Glutamatergic neuron (in vitro differentiated cells): ENCODE results near the gene EID2B. TPM values are rescaled to one million over a fixed set of nuclear protein-coding genes. Genes with fewer than 3 reads are reported as not detected.
A peak's percentile ranks its signal among the peaks of the same experiment; 100 is the strongest.

Experiments
- DNase-seq: peaks from one replicate; pipeline ENCODE4 v3.0.0; 2022
- H3K27ac Mint-ChIP-seq: one replicate; pipeline ENCODE4 v1.8.0; 2020; ENCODE audit warnings: mild to moderate bottlenecking, mixed read lengths, inconsistent platforms; ENCODE audit not compliant: unreplicated experiment
- H3K27me3 Mint-ChIP-seq: one replicate; pipeline ENCODE4 v1.8.0; 2020; ENCODE audit warnings: mild to moderate bottlenecking, moderate library complexity, mixed read lengths, inconsistent platforms; ENCODE audit not compliant: unreplicated experiment
- H3K36me3 Mint-ChIP-seq: one replicate; pipeline ENCODE4 v1.8.0; 2020; ENCODE audit warnings: mild to moderate bottlenecking, mixed read lengths, inconsistent platforms; ENCODE audit not compliant: unreplicated experiment
- H3K4me1 Mint-ChIP-seq: one replicate; pipeline ENCODE4 v1.8.0; 2020; ENCODE audit warnings: mild to moderate bottlenecking, low read depth, mixed read lengths, inconsistent platforms; ENCODE audit not compliant: unreplicated experiment
- H3K4me3 Mint-ChIP-seq: one replicate; pipeline ENCODE4 v1.8.0; 2020; ENCODE audit warnings: mild to moderate bottlenecking, mixed read lengths, inconsistent platforms; ENCODE audit not compliant: unreplicated experiment
- H3K9me3 Mint-ChIP-seq: one replicate; pipeline ENCODE4 v1.8.0; 2020; ENCODE audit warnings: mild to moderate bottlenecking, moderate library complexity, mixed read lengths, inconsistent platforms; ENCODE audit not compliant: unreplicated experiment
- CTCF ChIP-seq: fragments of 200-600 bp; sonication (generic); IDR thresholded peaks from one replicate; pipeline ENCODE4 v1.5.0; 2021; ENCODE audit not compliant: partially characterized antibody, unreplicated experiment
- total RNA-seq: library from RNA; stranded (reverse); fragmentation: NEBNext Ultra II Directional; extraction: Animal tissue kit (Norgen Biotek cat#: 25700); gene quantifications from one replicate; pipeline ENCODE4 v1.2.1, GENCODE V29; 2021; ENCODE audit not compliant: unreplicated experiment

The EID2B gene
- total RNA-seq, 1 donor from 2014 or later, result 7.6 TPM

GRCh38 chr19:39499932-39500331 lies 32.7 kb downstream of the EID2B start:
- H3K36me3 Mint-ChIP-seq, result peaks cover 7% of the 10 kb centered on the region
- TF ChIP-seq CTCF, result no peak
- no peak for DNase-seq
- H3K27me3 Mint-ChIP-seq, result peaks cover 37% of the 10 kb centered on the region
- peak overlapping the region; percentile 97 for H3K4me3 Mint-ChIP-seq
- peak overlapping the region; percentile 99 for H3K27ac Mint-ChIP-seq
- peaks cover 35% of the 10 kb centered on the region for H3K9me3 Mint-ChIP-seq
- H3K4me1 Mint-ChIP-seq, result peaks cover 34% of the 10 kb centered on the region

DNA sequence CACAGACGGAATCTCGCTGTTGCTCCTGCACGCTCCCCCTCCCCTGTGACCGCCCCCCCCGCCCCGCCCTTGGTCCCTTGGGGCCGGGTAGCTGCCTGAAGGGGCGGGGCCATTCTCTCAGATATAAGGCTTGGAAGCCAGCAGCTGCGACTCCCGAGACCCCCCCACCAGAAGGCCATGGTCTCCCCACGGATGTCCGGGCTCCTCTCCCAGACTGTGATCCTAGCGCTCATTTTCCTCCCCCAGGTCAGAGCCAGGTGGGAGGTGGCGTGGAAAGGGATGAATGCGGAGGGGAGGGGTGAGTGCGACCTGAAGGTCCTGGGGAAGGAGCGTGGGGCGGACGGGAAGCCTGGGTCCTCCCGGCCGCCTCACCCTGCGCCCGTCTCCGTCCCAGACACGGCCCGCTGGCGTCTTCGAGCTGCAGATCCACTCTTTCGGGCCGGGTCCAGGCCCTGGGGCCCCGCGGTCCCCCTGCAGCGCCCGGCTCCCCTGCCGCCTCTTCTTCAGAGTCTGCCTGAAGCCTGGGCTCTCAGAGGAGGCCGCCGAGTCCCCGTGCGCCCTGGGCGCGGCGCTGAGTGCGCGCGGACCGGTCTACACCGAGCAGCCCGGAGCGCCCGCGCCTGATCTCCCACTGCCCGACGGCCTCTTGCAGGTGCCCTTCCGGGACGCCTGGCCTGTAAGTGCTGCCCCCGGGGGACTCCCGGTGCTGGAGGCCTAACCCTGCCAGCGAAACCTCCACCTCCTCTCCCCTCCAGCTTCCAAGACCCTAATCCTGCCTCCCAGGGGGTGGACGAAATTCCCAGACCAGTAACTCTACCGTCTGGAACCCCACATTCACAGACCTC lies 33.6 kb downstream of the EID2B start, which contains the start of gene DLL3:
Gene DLL3, plus strand, starts transcription at position 150 of the 845 bp plus-strand sequence. Its CDS starts 28 bp downstream, at position 178.
- peak within 1 kb of the TSS; percentile 97 for H3K4me3 Mint-ChIP-seq
- H3K27me3 Mint-ChIP-seq, result peaks cover 30% of the 10 kb centered on the region

DNA sequence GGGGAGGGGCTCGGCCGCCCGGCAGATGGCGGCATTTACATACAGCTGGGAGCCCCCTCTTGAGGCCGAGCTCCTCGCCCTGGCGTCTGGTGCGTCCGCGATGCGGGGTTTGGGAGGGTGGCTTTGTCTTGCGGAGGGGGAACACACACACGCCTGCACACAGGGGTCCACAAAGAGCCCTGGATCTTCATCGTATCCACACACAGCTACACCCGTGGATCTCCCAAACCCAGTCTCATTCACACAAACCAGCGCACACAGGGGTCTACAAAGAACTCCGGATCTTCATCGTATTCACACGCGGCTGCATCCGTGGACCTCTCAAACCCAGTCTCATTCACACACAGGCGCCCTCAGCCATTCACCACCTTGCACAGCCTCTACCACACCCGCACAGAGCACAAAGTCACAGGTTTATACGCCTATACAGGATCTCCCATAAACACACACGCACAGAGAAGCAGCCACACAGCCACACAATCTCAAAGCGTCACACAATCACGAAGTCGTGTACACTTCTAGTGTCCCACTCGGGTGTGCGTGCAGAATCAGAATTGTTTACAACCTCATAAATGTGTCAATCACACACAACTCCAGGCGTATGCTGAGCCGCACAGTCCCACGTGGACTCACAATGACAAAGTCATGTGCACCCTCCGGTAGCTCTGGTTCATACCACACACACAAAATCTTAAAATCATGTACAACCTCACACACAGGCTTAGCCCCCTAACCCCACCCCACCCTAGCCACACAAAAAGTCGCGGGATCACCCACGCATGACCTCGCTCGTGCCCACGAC lies 34.5 kb downstream of the EID2B start:
- peak; percentile 92 for DNase-seq
- no peak for TF ChIP-seq CTCF
- H3K36me3 Mint-ChIP-seq, result peaks cover 7% of the 10 kb centered on the region
- H3K4me1 Mint-ChIP-seq, result peaks cover 18% of the 10 kb centered on the region
- H3K27ac Mint-ChIP-seq, result peak overlapping the region; percentile 100
- H3K27me3 Mint-ChIP-seq, result peaks cover 25% of the 10 kb centered on the region
- peaks cover 28% of the 10 kb centered on the region for H3K9me3 Mint-ChIP-seq
- H3K4me3 Mint-ChIP-seq, result peak overlapping the region; percentile 97

More for the DNA sequence above, 33.6 kb downstream of the EID2B start, which contains the start of gene DLL3:
- Mint-ChIP-seq H3K4me1 (peaks cover 25% of the 10 kb centered on the region), H3K36me3 (peaks cover 7% of the 10 kb centered on the region), H3K9me3 (peaks cover 29% of the 10 kb centered on the region), H3K27ac (peak within 1 kb of the TSS; percentile 100)
- peak; percentile 83 for DNase-seq
- TF ChIP-seq CTCF, result no peak

DNA sequence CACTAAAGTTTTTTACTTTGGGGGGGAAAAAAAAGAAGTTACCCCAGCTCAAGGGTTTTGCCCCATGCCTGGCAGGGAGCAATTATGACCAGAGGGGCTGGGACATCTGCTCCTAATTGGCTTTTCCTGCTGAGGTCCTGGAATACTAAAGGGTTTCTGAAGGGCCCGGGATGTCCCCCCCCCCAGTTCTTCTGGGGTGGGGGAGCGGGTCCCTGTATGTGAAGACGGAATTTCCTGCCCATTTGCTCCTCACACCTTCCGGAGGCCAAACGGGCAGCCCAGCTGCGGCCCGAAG lies 35.0 kb downstream of the EID2B start:
- TF ChIP-seq CTCF, result no peak
- H3K9me3 Mint-ChIP-seq, result peaks cover 25% of the 10 kb centered on the region
- H3K27ac Mint-ChIP-seq, result peak overlapping the region; percentile 100
- H3K4me3 Mint-ChIP-seq, result no peak overlapping the region
- DNase-seq, result no peak
- peaks cover 7% of the 10 kb centered on the region for H3K36me3 Mint-ChIP-seq
- peaks cover 17% of the 10 kb centered on the region for H3K4me1 Mint-ChIP-seq
- H3K27me3 Mint-ChIP-seq, result peaks cover 24% of the 10 kb centered on the region

DNA sequence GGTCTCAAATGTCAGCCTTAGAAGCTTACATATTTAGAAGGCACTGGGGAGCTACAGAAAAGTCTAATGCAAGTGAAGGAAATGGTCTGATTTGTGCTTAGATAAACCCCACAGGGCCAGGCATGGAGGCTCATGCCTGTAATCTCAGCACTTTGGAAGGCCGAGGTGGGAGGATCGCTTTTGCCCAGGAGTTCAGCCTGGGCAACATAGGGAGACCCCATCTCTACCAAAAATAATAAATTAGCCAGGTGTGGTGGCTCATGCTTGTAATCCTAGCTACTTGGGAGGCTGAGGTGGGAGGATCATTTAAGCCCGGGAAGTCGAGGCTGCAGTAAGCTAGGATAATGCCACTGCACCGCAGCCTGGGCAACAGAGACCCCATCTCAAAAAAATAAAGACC lies 36.6 kb downstream of the EID2B start:
- Mint-ChIP-seq H3K27me3 (peaks cover 23% of the 10 kb centered on the region), H3K4me3 (peak overlapping the region; percentile 74), H3K4me1 (peaks cover 17% of the 10 kb centered on the region), H3K27ac (peak overlapping the region; percentile 94), H3K36me3 (peaks cover 7% of the 10 kb centered on the region), H3K9me3 (peaks cover 25% of the 10 kb centered on the region)
- TF ChIP-seq CTCF, result no peak
- no peak for DNase-seq
